Fibroblast of mammary gland (primary cell): ENCODE data around the gene RABIF.

Experiments used
- DNase-seq: peaks from one replicate; pipeline ENCODE4 v3.0.0-alpha.2; 2010; ENCODE audit warnings: low read depth
- H3K4me3 ChIP-seq: 2 replicates; pipeline ENCODE4 v1.5.1; 2011; ENCODE audit warnings: low read depth, mild to moderate bottlenecking, low read length, moderate library complexity; ENCODE audit not compliant: control insufficient read depth
- TF ChIP-seq, protein P1 (sequence below): conservative IDR thresholded peaks from 2 replicates; pipeline ENCODE4 v1.5.1; 2011; ENCODE audit warnings: low read depth, low read length, inconsistent platforms; ENCODE audit not compliant: control insufficient read depth, insufficient read depth

Gene RABIF

DNA sequence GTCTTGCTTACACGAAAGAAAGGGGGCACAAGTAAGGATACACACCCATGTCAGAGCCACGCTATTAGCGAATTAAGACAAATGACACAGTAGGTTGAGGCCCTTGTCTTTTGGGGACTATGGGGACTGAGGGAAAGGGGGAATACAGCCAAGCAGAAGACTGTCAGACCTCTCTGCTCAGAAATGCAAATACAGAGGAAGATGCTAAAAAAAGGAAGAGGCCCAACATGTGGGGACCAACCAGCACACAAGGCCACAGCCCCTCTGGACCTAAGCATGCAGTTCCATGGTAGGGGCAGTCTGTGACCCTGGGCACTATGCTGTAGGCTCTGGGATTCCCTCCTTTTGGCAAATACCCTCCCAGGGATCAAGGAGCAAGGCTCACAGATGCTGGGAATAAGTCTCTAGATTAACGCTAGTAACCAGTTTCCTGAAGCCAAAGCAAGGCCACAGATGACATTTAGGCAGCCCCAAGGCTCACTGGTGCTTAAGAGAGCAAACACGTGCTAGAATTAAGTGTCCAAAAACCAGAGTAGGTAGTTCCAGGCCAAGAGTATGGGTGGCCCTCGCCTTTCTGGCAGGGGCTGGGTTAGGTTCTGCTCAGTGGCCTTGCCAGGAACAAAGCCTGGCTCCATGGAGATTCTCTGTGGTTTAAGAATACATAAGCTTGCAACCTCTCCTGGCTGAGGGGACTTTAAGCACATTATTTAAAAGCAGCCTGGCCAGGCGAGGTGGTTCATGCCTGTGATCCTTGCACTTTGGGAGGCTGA is 38.2 kb downstream of the RABIF start:
- TF ChIP-seq, protein P1, sequence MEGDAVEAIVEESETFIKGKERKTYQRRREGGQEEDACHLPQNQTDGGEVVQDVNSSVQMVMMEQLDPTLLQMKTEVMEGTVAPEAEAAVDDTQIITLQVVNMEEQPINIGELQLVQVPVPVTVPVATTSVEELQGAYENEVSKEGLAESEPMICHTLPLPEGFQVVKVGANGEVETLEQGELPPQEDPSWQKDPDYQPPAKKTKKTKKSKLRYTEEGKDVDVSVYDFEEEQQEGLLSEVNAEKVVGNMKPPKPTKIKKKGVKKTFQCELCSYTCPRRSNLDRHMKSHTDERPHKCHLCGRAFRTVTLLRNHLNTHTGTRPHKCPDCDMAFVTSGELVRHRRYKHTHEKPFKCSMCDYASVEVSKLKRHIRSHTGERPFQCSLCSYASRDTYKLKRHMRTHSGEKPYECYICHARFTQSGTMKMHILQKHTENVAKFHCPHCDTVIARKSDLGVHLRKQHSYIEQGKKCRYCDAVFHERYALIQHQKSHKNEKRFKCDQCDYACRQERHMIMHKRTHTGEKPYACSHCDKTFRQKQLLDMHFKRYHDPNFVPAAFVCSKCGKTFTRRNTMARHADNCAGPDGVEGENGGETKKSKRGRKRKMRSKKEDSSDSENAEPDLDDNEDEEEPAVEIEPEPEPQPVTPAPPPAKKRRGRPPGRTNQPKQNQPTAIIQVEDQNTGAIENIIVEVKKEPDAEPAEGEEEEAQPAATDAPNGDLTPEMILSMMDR, result no peak
- DNase-seq, result no peak
- H3K4me3 ChIP-seq, result no peak overlapping the region

DNA sequence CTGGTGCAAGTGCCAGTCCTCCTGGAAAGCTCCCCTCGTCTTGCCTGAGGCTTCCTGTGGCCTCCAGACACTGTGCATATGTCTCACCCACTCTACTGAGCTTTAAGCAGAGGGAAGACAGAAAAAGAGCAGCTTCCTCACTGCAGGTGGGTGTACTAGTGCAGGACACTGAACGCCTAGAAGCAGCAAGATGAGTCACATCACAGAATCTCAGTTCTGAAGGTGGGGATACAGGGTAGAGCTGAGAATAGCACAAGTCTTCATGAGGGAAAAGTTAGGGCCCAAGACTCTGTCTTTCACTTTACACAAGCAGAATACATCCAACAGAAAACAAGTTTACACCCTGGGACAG is 40.8 kb downstream of the RABIF start:
- TF ChIP-seq, protein P1, result no peak
- no peak overlapping the region for H3K4me3 ChIP-seq
- no peak for DNase-seq

DNA sequence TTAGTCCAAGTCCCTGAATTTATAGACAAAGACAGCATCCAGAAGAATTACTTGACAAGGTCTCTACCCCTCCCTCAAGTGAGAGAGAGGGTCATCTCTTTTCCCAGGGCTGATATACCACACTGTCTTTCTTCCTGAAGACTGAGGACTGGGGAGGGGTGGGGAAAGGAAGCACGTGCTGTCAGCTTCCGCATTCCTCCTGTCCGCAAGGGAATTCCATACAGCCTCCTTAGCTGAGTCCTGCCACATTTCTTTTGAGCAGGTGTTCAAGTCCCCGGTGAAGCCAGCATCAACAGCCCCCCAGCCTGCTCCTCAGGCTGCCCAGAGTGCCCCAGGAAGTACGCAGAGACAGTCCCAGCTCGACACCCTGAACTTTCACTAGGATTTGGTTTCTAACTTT is 44.0 kb downstream of the RABIF start:
- TF ChIP-seq, protein P1, result no peak
- no peak overlapping the region for H3K4me3 ChIP-seq
- no peak for DNase-seq

DNA sequence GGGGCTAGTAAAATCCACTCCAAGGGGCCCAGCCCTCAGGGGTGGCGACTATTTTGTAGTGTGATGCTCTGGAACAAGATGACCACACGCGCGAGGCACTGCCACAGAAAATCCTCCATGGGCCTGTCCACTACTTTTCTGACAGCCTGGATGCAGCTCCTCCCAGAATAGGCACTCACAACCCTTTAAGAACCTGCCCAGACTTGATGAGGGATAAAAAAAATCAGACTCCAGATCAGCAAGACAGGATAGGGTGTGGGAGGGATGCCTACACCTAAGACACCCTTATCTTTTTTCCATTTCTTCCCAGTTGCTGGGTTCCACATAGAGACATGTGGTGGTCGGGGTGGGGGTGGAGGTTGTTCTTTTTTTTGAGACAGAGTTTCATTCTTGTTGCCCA is 44.7 kb downstream of the RABIF start:
- TF ChIP-seq, protein P1, result no peak
- DNase-seq, result no peak

DNA sequence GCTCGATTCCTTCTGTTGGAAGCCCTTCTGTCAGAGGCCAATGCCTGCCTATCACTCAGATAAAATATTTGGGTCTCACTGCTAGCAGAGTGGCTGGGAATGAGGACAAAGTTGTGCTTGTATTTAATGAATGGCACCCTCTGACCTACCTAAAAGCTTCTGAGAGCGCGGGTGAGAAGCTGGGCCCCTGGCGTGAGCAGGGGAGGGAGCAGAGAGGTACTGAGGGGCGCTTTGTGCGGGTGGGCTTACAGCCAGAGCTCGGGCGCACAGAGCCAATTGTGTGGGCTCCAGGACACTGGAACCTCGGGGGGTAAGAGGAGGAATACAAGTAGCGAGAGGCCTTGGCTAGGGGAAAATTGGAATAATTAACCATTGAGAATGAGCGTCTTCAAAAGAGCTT is 45.9 kb downstream of the RABIF start:
- DNase-seq, result no peak
- TF ChIP-seq, protein P1, result no peak
- no peak overlapping the region for H3K4me3 ChIP-seq

More for the DNA sequence above, 44.7 kb downstream of the RABIF start:
- no peak overlapping the region for H3K4me3 ChIP-seq

DNA sequence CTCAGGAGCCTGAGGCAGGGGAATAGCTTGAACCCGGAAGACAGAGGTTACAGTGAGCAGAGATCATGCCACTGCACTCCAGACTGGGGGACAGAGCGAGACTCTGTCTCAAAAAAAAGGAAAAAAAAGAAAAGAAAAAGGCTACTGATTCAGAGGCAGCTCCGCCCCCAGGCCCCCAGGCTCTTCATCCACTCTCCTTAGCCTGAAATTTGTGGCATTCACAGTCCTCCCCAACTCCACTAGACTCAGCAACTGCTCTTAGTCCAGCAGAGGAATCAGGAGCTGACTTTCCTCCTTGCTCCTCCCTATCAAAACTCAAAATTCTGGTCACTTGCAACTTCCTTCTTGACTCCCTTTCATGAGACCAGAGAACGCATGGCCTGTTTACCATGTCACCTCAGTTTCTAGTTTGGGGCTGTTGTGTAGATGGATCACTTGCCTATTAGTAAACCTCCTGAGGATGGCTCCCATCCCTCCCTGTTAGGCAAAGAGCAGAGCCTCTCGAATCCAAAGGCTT is 51.1 kb downstream of the RABIF start:
- DNase-seq, result no peak
- TF ChIP-seq, protein P1, result no peak
- H3K4me3 ChIP-seq, result no peak overlapping the region
